HCT116 (cell line): ENCODE measurements around the gene SPTLC3. TPM values are rescaled to one million over a fixed set of nuclear protein-coding genes. Genes with fewer than 3 reads are reported as not detected.

Source experiments
- ATAC-seq: fragments of 200-7000 bp; cut with Tn5 transposase; 2 replicates; pipeline ENCODE4 v1.9.1; 2020; ENCODE audit warnings: mild to moderate bottlenecking, moderate library complexity
- BruUV-seq: library from RNA; stranded (reverse); fragments of 400-500 nt; replicated peaks from 2 replicates; lab custom pipeline; 2021; lab: Mats Ljungman, UMichigan
- CTCF ChIA-PET: fragments of 300-600 bp; sonication (Branson Sonifier 250); formaldehyde crosslinking; loops from one replicate; lab custom pipeline; 2021; ENCODE audit warnings: antibody characterized with exemption; lab: Charles Lee
- POLR2A ChIA-PET: fragments of 300-600, 350-600 bp; sonication (Branson Sonifier 250); formaldehyde crosslinking; loops from one replicate; lab custom pipeline; 2021; ENCODE audit warnings: antibody characterized with exemption; lab: Charles Lee
- RAD21 ChIA-PET, 2 experiments: fragments of 300-600 bp; sonication (Branson Sonifier 250); formaldehyde crosslinking; loops; one replicate each; lab custom pipeline; 2023; ENCODE audit warnings: low total read pairs in 2 of 2; ENCODE audit not compliant: uncharacterized antibody in 2 of 2, unreplicated experiment in 2 of 2, low non-redundant PET in 1 of 2; lab: Charles Lee
- DNase-seq: peaks from one replicate; pipeline ENCODE4 v3.0.0-alpha.2; 2010; ENCODE audit warnings: low read depth, low spot score
- H2AFZ ChIP-seq: fragments of 200-600 bp; shearing (Covaris generic), sonication (generic); 2 replicates; pipeline ENCODE4 v1.6.1; 2017; ENCODE audit warnings: low read depth, mixed run types, mixed read lengths, antibody characterized with exemption, low read length; ENCODE audit not compliant: poor library complexity, severe bottlenecking
- H3K27ac ChIP-seq: 2 replicates; pipeline ENCODE4 v1.5.1; 2012; ENCODE audit warnings: low read depth, low read length
- H3K27me3 ChIP-seq: fragments of 200-600 bp; sonication (generic); 2 replicates; pipeline ENCODE4 v1.6.1; 2016; ENCODE audit warnings: mixed run types, low read length, mixed read lengths; ENCODE audit not compliant: insufficient read depth
- H3K36me3 ChIP-seq, 2 experiments: fragments of 200-500 bp in 1 of 2; fragments of 200-600 bp in 1 of 2; sonication (Bioruptor generic) in 1 of 2; sonication (generic) in 1 of 2; 2 replicates each; pipeline versions ENCODE4 v1.5.1 to v1.6.1; 2014 to 2016; ENCODE audit warnings: low read length in 2 of 2, inconsistent platforms in 1 of 2, mixed read lengths in 1 of 2, mixed run types in 1 of 2; ENCODE audit not compliant: insufficient read depth in 2 of 2, control insufficient read depth in 1 of 2
- H3K4me1 ChIP-seq, 2 experiments: fragments of 200-600 bp in 1 of 2; sonication (generic) in 1 of 2; 2 replicates each; pipeline versions ENCODE4 v1.5.1 to v1.6.1; 2012 to 2017; ENCODE audit warnings: low read length in 2 of 2, inconsistent platforms in 1 of 2, mild to moderate bottlenecking in 1 of 2, mixed read lengths in 1 of 2, mixed run types in 1 of 2, moderate library complexity in 1 of 2; ENCODE audit not compliant: insufficient read depth in 2 of 2, control insufficient read depth in 1 of 2
- H3K4me2 ChIP-seq: fragments of 200-600 bp; sonication (generic); 2 replicates; pipeline ENCODE4 v1.6.1; 2017; ENCODE audit warnings: mixed run types, low read length, mixed read lengths
- H3K4me3 ChIP-seq, 2 experiments: fragments of 200-600 bp in 1 of 2; sonication (generic) in 1 of 2; replicated peaks in 1 of 2; 2 replicates each; pipeline ENCODE4 v1.5.1; 2011 to 2016; ENCODE audit warnings: low read length in 2 of 2, control low read depth in 1 of 2, low read depth in 1 of 2, mild to moderate bottlenecking in 1 of 2, mixed read lengths in 1 of 2, mixed run types in 1 of 2
- H3K79me2 ChIP-seq: fragments of 200-600 bp; sonication (generic); 2 replicates; pipeline ENCODE4 v1.6.1; 2017; ENCODE audit warnings: mild to moderate bottlenecking, mixed run types, low read length, moderate library complexity, mixed read lengths; ENCODE audit not compliant: insufficient read depth
- H3K9ac ChIP-seq: fragments of 200-600 bp; sonication (generic); 2 replicates; pipeline ENCODE4 v1.6.1; 2016; ENCODE audit warnings: low read length, mixed read lengths
- H3K9me2 ChIP-seq: fragments of 200-600 bp; sonication (generic), shearing (Covaris generic); 2 replicates; pipeline ENCODE4 v1.6.1; 2017; ENCODE audit warnings: mixed run types, mild to moderate bottlenecking, moderate library complexity; ENCODE audit not compliant: insufficient read depth
- H3K9me3 ChIP-seq, 2 experiments: fragments of 200-500 bp in 1 of 2; fragments of 200-600 bp in 1 of 2; sonication (Bioruptor generic) in 1 of 2; sonication (generic) in 1 of 2; 2 replicates each; pipeline ENCODE4 v1.6.1; 2014 to 2017; ENCODE audit warnings: low read length in 2 of 2, mixed read lengths in 2 of 2, inconsistent platforms in 1 of 2, low read depth in 1 of 2, mild to moderate bottlenecking in 1 of 2, mixed run types in 1 of 2, moderate library complexity in 1 of 2; ENCODE audit not compliant: control insufficient read depth in 1 of 2, insufficient read depth in 1 of 2
- H4K20me1 ChIP-seq: fragments of 200-600 bp; sonication (generic), shearing (Covaris generic); 2 replicates; pipeline ENCODE4 v1.6.1; 2017; ENCODE audit warnings: mixed run types, mild to moderate bottlenecking, moderate library complexity; ENCODE audit not compliant: insufficient read depth
- CBX3 ChIP-seq: IDR thresholded peaks from 2 replicates; pipeline ENCODE4 v1.6.1; 2012; ENCODE audit warnings: low read depth
- CEBPB ChIP-seq: IDR thresholded peaks from 2 replicates; pipeline ENCODE4 v1.6.1; 2012; ENCODE audit warnings: low read depth
- CTCF ChIP-seq, 3 experiments: fragments of 200-600 bp in 1 of 3; sonication (generic) in 1 of 3; IDR thresholded peaks in 2 of 3; conservative IDR thresholded peaks in 1 of 3; 2 replicates each; pipeline ENCODE4 v1.5.1; 2012 to 2017; ENCODE audit warnings: low read depth in 2 of 3, low read length in 2 of 3, antibody characterized with exemption in 1 of 3, borderline replicate concordance in 1 of 3, control low read depth in 1 of 3, mild to moderate bottlenecking in 1 of 3, mixed read lengths in 1 of 3, mixed run types in 1 of 3, moderate library complexity in 1 of 3; ENCODE audit not compliant: insufficient read depth in 1 of 3
- EZH2 ChIP-seq: fragments of 200-600 bp; sonication (generic); IDR thresholded peaks from 2 replicates; pipeline ENCODE4 v1.6.1; 2017; ENCODE audit warnings: antibody characterized with exemption, mixed run types
- JUND ChIP-seq: IDR thresholded peaks from 2 replicates; pipeline ENCODE4 v1.6.1; 2012
- MAX ChIP-seq: IDR thresholded peaks from 2 replicates; pipeline ENCODE4 v1.6.1; 2012
- SIN3A ChIP-seq: IDR thresholded peaks from 2 replicates; pipeline ENCODE4 v1.6.1; 2012; ENCODE audit warnings: low read depth
- SP1 ChIP-seq: IDR thresholded peaks from 2 replicates; pipeline ENCODE4 v1.6.1; 2012; ENCODE audit warnings: low read depth
- SRF ChIP-seq: IDR thresholded peaks from 2 replicates; pipeline ENCODE4 v1.6.1; 2012; ENCODE audit warnings: low read depth
- TCF7L2 ChIP-seq: IDR thresholded peaks from 2 replicates; pipeline ENCODE4 v1.7.0; 2011; ENCODE audit warnings: borderline replicate concordance, inconsistent platforms; ENCODE audit not compliant: insufficient read depth, insufficient read length; ENCODE audit errors: extremely low read depth
- YY1 ChIP-seq: IDR thresholded peaks from 2 replicates; pipeline ENCODE4 v1.6.1; 2011; ENCODE audit warnings: low read length, low read depth, moderate library complexity, mild to moderate bottlenecking; ENCODE audit not compliant: insufficient replicate concordance; ENCODE audit errors: extremely low read depth
- ZBTB33 ChIP-seq: IDR thresholded peaks from 2 replicates; pipeline ENCODE4 v1.6.1; 2011; ENCODE audit warnings: mild to moderate bottlenecking, low read length, moderate library complexity; ENCODE audit not compliant: insufficient replicate concordance; ENCODE audit errors: extremely low read depth
- ZFX ChIP-seq: fragments of 450-650 bp; IDR thresholded peaks from 2 replicates; pipeline ENCODE4 v1.6.1; 2017
- ZNF274 ChIP-seq: fragments of 200-500 bp; sonication (Bioruptor generic); IDR thresholded peaks from 2 replicates; pipeline ENCODE4 v1.6.1; 2014; ENCODE audit warnings: mild to moderate bottlenecking, low read depth, low read length, inconsistent platforms
- intact Hi-C: fragments of 100-400 bp; cut with micrococcal nuclease; formaldehyde crosslinking; loops from 2 replicates; pipeline ENCODE4 v1.10.0; 2022
- total RNA-seq: library from RNA; stranded (reverse); gene quantifications from one replicate; pipeline ENCODE4 v1.2.1, GENCODE V29; 2021; ENCODE audit not compliant: unreplicated experiment

Gene SPTLC3
- total RNA-seq, 1 experiment from 2014 or later, result not detected

GRCh38 chr20:13166011-13166410, 157.2 kb downstream of the SPTLC3 start:
- POLR2A ChIA-PET, result no interaction called here
- H3K4me3 ChIP-seq, result no peak overlapping the region
- RAD21 ChIA-PET, result no interaction called here
- BruUV-seq, result no TSS peak
- intact Hi-C loops, result no loop called here
- CTCF ChIA-PET, result no interaction called here
- H3K9ac ChIP-seq, result no peak overlapping the region
- no peaks in the 10 kb centered on the region for H4K20me1 ChIP-seq
- no peak for TF ChIP-seq EZH2
- DNase-seq, result no peak
- H3K27me3 ChIP-seq, result peaks cover 11% of the 10 kb centered on the region; the same call in 1 of the 2 replicates
- ATAC-seq, result no peak
- no peak overlapping the region for H3K27ac ChIP-seq
- no peaks in the 10 kb centered on the region for H3K79me2 ChIP-seq
- no peak overlapping the region for H3K4me2 ChIP-seq
- no peaks in the 10 kb centered on the region for H3K9me2 ChIP-seq
- no peaks in the 10 kb centered on the region for H3K9me3 ChIP-seq
- H3K4me1 ChIP-seq, result no peaks in the 10 kb centered on the region
- no peaks in the 10 kb centered on the region for H3K36me3 ChIP-seq
- no peak overlapping the region for H2AFZ ChIP-seq

- H3K79me2 ChIP-seq, result no peaks in the 10 kb centered on the region
- no peaks in the 10 kb centered on the region for H3K9me3 ChIP-seq
- RAD21 ChIA-PET, result no interaction called here
- BruUV-seq, result no TSS peak
- H3K27me3 ChIP-seq, result peaks cover 11% of the 10 kb centered on the region; the same call in 1 of the 2 replicates
- H3K27ac ChIP-seq, result no peak overlapping the region
- intact Hi-C loops, result no loop called here
- H3K36me3 ChIP-seq, result no peaks in the 10 kb centered on the region
- H3K4me1 ChIP-seq, result no peaks in the 10 kb centered on the region
- ATAC-seq, result no peak
- no peaks in the 10 kb centered on the region for H3K9me2 ChIP-seq
- CTCF ChIA-PET, result no interaction called here
- H3K4me3 ChIP-seq, result no peak overlapping the region
- DNase-seq, result no peak
- no peak overlapping the region for H2AFZ ChIP-seq
- H3K4me2 ChIP-seq, result no peak overlapping the region
- POLR2A ChIA-PET, result no interaction called here
- no peak overlapping the region for H3K9ac ChIP-seq
- no peaks in the 10 kb centered on the region for H4K20me1 ChIP-seq
- TF ChIP-seq SRF, result no peak
- no peak for TF ChIP-seq JUND
- no peak for TF ChIP-seq MAX
- no peak for TF ChIP-seq SIN3A
- TF ChIP-seq CEBPB, result no peak
- no peak for TF ChIP-seq CBX3
- TF ChIP-seq ZBTB33, result no peak
- TF ChIP-seq SP1, result no peak
- TF ChIP-seq ZNF274, result no peak
- TF ChIP-seq YY1, result no peak
- no peak for TF ChIP-seq TCF7L2
- no peak for TF ChIP-seq ZFX
- no peak for TF ChIP-seq CTCF (IDR thresholded peaks at IDR 0.05 in 2 of 3, conservative IDR thresholded peaks at IDR 0.05 in 1 of 3; ENCODE audit: borderline replicate concordance in 1 of 3, insufficient read depth in 1 of 3, low read depth in 2 of 3, low read length in 2 of 3)
These were observed 157.7 kb downstream of the SPTLC3 start for GRCh38 chr20:13166437-13166836.
